ENCODE data around the gene DUS3L.

- TF ChIP-seq POLR2A (IDR thresholded peaks at IDR 0.05) (no peak), POLR2AphosphoS5 (IDR thresholded peaks at IDR 0.05) (no peak)
- TF ChIP-seq, protein P1, sequence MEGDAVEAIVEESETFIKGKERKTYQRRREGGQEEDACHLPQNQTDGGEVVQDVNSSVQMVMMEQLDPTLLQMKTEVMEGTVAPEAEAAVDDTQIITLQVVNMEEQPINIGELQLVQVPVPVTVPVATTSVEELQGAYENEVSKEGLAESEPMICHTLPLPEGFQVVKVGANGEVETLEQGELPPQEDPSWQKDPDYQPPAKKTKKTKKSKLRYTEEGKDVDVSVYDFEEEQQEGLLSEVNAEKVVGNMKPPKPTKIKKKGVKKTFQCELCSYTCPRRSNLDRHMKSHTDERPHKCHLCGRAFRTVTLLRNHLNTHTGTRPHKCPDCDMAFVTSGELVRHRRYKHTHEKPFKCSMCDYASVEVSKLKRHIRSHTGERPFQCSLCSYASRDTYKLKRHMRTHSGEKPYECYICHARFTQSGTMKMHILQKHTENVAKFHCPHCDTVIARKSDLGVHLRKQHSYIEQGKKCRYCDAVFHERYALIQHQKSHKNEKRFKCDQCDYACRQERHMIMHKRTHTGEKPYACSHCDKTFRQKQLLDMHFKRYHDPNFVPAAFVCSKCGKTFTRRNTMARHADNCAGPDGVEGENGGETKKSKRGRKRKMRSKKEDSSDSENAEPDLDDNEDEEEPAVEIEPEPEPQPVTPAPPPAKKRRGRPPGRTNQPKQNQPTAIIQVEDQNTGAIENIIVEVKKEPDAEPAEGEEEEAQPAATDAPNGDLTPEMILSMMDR (IDR thresholded peaks at IDR 0.05), result no peak
These were observed 8.6 kb downstream of the DUS3L start for GRCh38 chr19:5782322-5782721.
